D721Med (cell line): ENCODE results near the gene TEX48.

ENCODE experiments used
- DNase-seq: peaks from one replicate; pipeline ENCODE4 v3.0.0; 2011; ENCODE audit warnings: low spot score; ENCODE audit not compliant: insufficient read length
- FAIRE-seq: peaks from 2 replicates; lab custom pipeline; 2011; peaks lifted over from hg19 to GRCh38; lab: Jason Lieb, UNC
- CTCF ChIP-seq: IDR thresholded peaks from 2 replicates; pipeline ENCODE4 v1.5.1; 2012; ENCODE audit warnings: mild to moderate bottlenecking, control low read depth; ENCODE audit not compliant: insufficient read depth; ENCODE audit errors: missing control alignments

Gene TEX48

DNA sequence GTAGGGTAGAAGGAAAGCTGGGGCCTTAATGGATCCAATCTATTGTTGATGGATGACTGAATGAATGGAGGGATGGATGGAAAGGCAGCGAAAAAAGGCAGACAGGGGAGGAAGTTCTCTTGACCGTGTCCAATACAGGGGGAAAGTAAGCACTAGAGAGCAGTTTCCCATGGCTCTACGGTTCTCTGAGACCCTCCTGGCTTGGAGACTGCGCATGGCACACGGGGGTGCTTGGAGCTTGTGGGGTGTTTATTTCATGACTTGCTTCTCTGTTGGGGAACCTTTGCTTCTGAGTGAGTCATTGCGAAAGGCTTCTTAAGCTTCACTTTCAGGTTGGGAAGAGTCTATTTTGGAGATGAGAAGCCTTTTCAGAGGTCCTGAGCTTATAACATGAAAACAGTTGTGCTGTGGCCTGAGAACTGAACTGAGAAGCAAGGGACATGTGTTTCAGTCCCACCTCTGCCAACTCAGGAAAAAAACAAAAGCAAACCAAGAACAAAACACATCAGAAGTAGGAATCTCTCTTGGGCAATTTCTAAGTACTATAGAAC, 12.8 kb upstream of the TEX48 start:
- no peak for FAIRE-seq
- TF ChIP-seq CTCF = no peak
- DNase-seq = no peak

DNA sequence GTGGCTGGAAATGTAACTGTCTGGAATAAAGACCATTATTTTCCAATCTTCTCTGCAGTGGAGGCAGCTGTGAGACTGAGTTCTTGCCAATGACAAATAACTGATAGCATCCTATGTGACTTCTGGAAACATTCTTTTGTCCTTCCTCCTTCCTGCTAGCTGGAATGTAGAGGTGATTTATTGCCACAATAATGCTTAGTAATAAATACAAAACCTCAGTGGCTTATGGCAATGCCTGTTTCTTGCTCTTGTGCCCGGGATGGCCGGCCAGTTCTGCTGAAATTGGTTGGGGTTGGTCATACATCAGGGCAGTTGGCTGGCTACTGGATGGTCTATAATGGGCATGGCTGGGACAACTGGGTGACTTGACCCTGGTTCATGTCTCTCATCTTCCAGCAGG, 12.2 kb upstream of the TEX48 start:
- FAIRE-seq (no peak), DNase-seq (no peak)
- no peak for TF ChIP-seq CTCF

DNA sequence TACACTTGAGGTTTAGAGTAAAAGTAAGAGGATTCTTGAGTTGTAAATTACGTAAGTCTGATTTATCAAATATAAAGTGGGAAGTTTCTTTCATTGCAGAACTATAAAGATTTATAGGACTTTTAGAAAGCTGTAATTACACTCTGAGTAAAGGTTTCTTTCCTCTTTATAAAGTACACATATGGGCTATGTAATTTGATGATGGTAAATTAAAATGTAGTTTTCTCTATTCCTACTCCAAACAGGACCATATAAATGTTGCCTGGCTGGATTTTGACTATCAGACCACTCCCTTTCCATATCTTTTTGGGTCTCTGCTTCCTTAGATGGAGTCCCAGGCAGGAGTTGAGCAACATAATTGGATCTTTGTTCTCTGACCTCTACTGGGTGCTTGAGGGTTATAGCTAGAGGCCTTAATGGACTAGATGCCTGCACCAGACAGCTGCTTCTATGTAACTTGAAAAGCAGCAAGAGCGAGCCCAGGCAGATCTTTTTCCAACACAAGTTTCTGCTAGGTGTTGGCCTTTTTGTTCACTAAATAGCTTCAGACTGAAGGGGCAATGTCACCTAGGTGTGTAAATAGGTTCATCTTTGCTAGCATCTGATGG, 11.4 kb upstream of the TEX48 start:
- no peak for DNase-seq

GRCh38 chr9:114691956-114692295, 9.9 kb upstream of the TEX48 start:
- DNase-seq (no peak), FAIRE-seq (no peak)
- TF ChIP-seq CTCF = no peak

More for the DNA sequence above, 11.4 kb upstream of the TEX48 start:
- FAIRE-seq = no peak
- TF ChIP-seq CTCF = no peak

GRCh38 chr9:114691046-114691955, 9.3 kb upstream of the TEX48 start:
- DNase-seq (no peak), FAIRE-seq (no peak)
- TF ChIP-seq CTCF = no peak

- TF ChIP-seq CTCF = no peak
- FAIRE-seq = no peak
- DNase-seq = no peak
Measured at GRCh38 chr9:114690308-114690707, 8.3 kb upstream of the TEX48 start.

GRCh38 chr9:114689813-114690212, 7.8 kb upstream of the TEX48 start:
- DNase-seq = no peak
- TF ChIP-seq CTCF = no peak
- FAIRE-seq = no peak
